Kidney (tissue), 14 donors: ENCODE data around the gene DNAJC16. TPM values are rescaled to one million over a fixed set of nuclear protein-coding genes. Genes with fewer than 3 reads are reported as not detected.

Source experiments
- DNase-seq, 5 donors: peaks; one replicate each; pipeline ENCODE4 v3.0.0-alpha.2; 2013 to 2020
- FAIRE-seq: peaks from 2 replicates; lab custom pipeline; 2012; peaks lifted over from hg19 to GRCh38; lab: Jason Lieb, UNC
- H3K27ac ChIP-seq, 2 donors: one replicate each; pipeline ENCODE4 v1.7.0; 2013; ENCODE audit warnings: low read depth in 2 of 2, low read length in 2 of 2, inconsistent platforms in 1 of 2
- H3K27me3 ChIP-seq: one replicate; pipeline ENCODE4 v1.7.1; 2013; ENCODE audit warnings: low read length, inconsistent platforms; ENCODE audit not compliant: control insufficient read depth, insufficient read depth
- H3K36me3 ChIP-seq, 3 donors: one replicate each; pipeline versions ENCODE4 v1.7.0 to v1.7.1; 2013; ENCODE audit warnings: low read length in 3 of 3, control low read depth in 1 of 3, inconsistent platforms in 1 of 3; ENCODE audit not compliant: insufficient read depth in 3 of 3, control insufficient read depth in 2 of 3
- H3K4me1 ChIP-seq, 3 donors: one replicate each; pipeline versions ENCODE4 v1.7.0 to v1.7.1; 2013; ENCODE audit warnings: low read length in 3 of 3, inconsistent platforms in 1 of 3, low read depth in 1 of 3; ENCODE audit not compliant: control insufficient read depth in 2 of 3, insufficient read depth in 2 of 3
- H3K4me3 ChIP-seq, 3 donors: one replicate each; pipeline versions ENCODE4 v1.7.0 to v1.8.1; 2013; ENCODE audit warnings: low read length in 3 of 3, control low read depth in 1 of 3, inconsistent platforms in 1 of 3
- H3K9ac ChIP-seq, 3 donors: one replicate each; pipeline versions ENCODE4 v1.7.0 to v1.7.1; 2013; ENCODE audit warnings: low read length in 3 of 3, control low read depth in 1 of 3, inconsistent platforms in 1 of 3
- H3K9me3 ChIP-seq, 3 donors: one replicate each; pipeline versions ENCODE4 v1.7.0 to v1.7.1; 2013; ENCODE audit warnings: low read length in 3 of 3, control low read depth in 1 of 3, inconsistent platforms in 1 of 3; ENCODE audit not compliant: control insufficient read depth in 2 of 3, insufficient read depth in 1 of 3
- intact Hi-C: fragments of 100-400 bp; cut with DNase I; formaldehyde crosslinking; loops from one replicate; pipeline ENCODE4 v1.11.1; 2022
- polyA plus RNA-seq: library from polyadenylated mRNA; stranded (reverse); fragments of 350-450 nt; fragmentation: Illumina TruSeq; extraction: RNeasy Lipid Tissue Mini Kit (QIAGEN cat#74804); gene quantifications from one replicate; pipeline ENCODE4 v1.2.3, GENCODE V29; 2014; ENCODE audit warnings: low read depth, low replicate concordance; ENCODE audit not compliant: insufficient read depth
- total RNA-seq: library from RNA; stranded (reverse); fragmentation: NEBNext Ultra II Directional; extraction: Animal tissue kit (Norgen Biotek cat#: 25700); gene quantifications from one replicate; pipeline ENCODE4 v1.2.1, GENCODE V29; 2021
- TF ChIP-seq, protein P1 (sequence below): IDR thresholded peaks from 3 replicates; pipeline ENCODE4 v1.5.1; 2012; ENCODE audit warnings: mild to moderate bottlenecking, moderate library complexity, borderline replicate concordance; ENCODE audit not compliant: insufficient read depth; ENCODE audit errors: extremely low read depth
- donor health status: control.
- donor health status: control.
- donor health status: control.
- donor health status: control.
- donor health status: control.
- donor health status: DM: yes; HTN: yes; CAD: no.
- donor health status: Normal renal cell carcinoma (clear cell type).

Gene DNAJC16
- total and polyA plus RNA-seq, 2 donors from 2014 or later, result 7.6 to 30.1 TPM

GRCh38 chr1:15523104-15524020 is 3.3 kb upstream of the DNAJC16 start:
- Histone ChIP-seq H3K36me3 (no peaks in the 10 kb centered on the region), H3K4me3 (peak overlapping the region; percentile 57 to 88 (median 67)), H3K27ac (peak overlapping the region; percentile 54 to 67), H3K9ac (peak overlapping the region; percentile 27 to 82 (median 38)), H3K4me1 (peaks cover 0 to 19% (median 17%) of the 10 kb centered on the region in 3 donors), H3K9me3 (no peaks in the 10 kb centered on the region), H3K27me3 (no peaks in the 10 kb centered on the region)
- TF ChIP-seq, protein P1, sequence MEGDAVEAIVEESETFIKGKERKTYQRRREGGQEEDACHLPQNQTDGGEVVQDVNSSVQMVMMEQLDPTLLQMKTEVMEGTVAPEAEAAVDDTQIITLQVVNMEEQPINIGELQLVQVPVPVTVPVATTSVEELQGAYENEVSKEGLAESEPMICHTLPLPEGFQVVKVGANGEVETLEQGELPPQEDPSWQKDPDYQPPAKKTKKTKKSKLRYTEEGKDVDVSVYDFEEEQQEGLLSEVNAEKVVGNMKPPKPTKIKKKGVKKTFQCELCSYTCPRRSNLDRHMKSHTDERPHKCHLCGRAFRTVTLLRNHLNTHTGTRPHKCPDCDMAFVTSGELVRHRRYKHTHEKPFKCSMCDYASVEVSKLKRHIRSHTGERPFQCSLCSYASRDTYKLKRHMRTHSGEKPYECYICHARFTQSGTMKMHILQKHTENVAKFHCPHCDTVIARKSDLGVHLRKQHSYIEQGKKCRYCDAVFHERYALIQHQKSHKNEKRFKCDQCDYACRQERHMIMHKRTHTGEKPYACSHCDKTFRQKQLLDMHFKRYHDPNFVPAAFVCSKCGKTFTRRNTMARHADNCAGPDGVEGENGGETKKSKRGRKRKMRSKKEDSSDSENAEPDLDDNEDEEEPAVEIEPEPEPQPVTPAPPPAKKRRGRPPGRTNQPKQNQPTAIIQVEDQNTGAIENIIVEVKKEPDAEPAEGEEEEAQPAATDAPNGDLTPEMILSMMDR, result no peak
- DNase-seq, result peak in 2 of 5 donors; percentile 14 to 63
- intact Hi-C loops, result no loop called here
- no peak for FAIRE-seq

GRCh38 chr1:15524021-15524282 is 2.7 kb upstream of the DNAJC16 start, which contains the start of gene CASP9:
CASP9 (minus strand) TSS chr1:15524215; CDS start chr1:15524200, 15 bp downstream.
- TF ChIP-seq, protein P1, result no peak
- no peak for DNase-seq
- intact Hi-C loops, result no loop called here

DNA sequence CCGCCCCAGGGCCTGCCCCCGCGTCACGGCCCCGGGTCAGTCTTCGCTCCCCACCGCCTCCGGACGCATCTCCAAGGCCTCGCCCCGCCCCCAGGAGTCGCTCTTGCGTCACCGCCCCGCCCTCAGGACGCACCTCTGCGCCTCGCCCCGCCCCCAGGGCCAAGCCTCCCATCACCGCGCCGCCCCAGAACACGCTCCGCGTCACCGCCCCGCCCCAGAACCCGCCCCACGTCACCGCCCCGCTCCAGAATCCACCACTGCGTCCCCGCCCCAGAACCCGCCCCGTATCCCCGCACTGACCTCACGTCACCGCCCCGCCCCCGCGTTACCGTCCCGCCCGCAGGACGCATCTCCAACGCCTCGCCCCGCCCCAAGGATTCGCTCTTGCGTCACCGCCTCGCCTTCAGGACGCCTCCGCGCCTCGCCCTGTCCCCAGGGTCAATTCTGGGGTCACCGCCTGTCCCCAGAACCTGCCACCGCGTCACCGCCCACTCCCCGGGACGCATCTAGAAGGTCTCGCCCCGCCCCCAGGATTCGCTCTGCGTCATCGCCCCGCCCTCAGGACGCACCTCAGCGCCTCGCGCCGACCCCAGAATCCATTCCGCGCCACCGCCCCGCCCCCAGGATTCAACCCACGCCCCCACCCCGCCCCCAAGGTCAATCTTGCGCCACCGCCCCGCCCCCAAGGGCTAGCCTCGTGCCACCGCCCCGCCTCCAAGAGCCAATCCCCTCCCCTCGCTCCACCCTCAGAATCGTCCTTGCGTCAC is 2.2 kb upstream of the DNAJC16 start:
- intact Hi-C loops, result no loop called here
- DNase-seq (peak; percentile 99 to 100 (median 99)), FAIRE-seq (no peak)
- Histone ChIP-seq H3K36me3 (no peaks in the 10 kb centered on the region), H3K9me3 (no peaks in the 10 kb centered on the region), H3K4me3 (peak overlapping the region; percentile 60 to 88 (median 73)), H3K4me1 (peaks cover 0 to 19% (median 17%) of the 10 kb centered on the region in 3 donors), H3K9ac (peak overlapping the region in 1 of 3 donors; percentile 57), H3K27me3 (no peaks in the 10 kb centered on the region), H3K27ac (peak overlapping the region; percentile 99 to 100)
- TF ChIP-seq, protein P1, result no peak

More at GRCh38 chr1:15524021-15524282, 2.7 kb upstream of the DNAJC16 start, which contains the start of gene CASP9:
- peak within 1 kb of the TSS; percentile 99 to 100 for H3K27ac ChIP-seq
- no peaks in the 10 kb centered on the region for H3K9me3 ChIP-seq
- FAIRE-seq, result no peak
- H3K9ac ChIP-seq, result peak within 1 kb of the TSS; percentile 38 to 88 (median 65)
- H3K4me3 ChIP-seq, result peak within 1 kb of the TSS; percentile 67 to 88 (median 73)
- H3K36me3 ChIP-seq, result no peaks in the 10 kb centered on the region
- peaks cover 0 to 19% (median 17%) of the 10 kb centered on the region in 3 donors for H3K4me1 ChIP-seq
- H3K27me3 ChIP-seq, result no peaks in the 10 kb centered on the region
